ENCODE data around the gene DAAM1. TPM values are rescaled to one million over a fixed set of nuclear protein-coding genes. Genes with fewer than 3 reads are reported as not detected.

DAAM1 gene
- total RNA-seq, 1 donor from 2014 or later: 34.2 TPM

DNA sequence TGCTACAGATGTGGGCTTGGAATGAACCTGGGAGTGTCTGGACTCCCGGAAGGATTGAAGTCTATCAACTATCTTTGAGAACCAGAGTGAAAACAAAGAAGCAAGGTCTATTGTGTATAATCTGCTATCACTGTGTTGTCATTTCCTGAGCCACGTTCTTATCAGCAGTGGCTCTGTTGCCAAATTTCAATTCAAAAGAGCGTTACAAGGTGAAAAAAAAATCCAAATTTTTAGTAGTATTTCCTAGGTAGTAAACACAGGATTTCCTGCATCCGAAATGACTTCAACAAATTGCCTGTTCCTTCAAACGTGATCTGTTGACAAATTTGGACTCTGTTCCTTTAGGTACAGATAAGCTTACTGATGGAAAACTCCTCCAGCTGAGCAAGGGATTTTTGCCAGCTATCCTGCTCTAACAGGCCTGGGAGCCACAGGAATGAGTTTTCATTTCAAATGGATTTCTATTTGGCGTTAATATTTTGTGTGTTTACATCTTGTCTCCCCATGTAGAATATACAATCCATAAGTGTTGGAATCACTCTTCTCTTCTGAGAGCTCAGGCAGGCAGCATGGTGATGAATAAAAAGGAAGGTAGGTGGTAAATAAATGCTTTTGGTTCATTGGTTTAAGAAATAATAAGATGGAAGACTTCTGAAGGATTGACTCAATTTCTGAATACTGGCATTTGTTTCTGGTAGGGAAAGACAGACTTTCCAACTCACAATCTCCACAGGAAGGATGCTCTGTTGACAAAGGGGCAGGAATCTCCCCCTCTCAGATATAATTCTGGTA is 218.2 kb downstream of the DAAM1 start:
- peak; percentile 80 for DNase-seq (ENCODE audit: extremely low read depth, low read depth, low spot score)

DNA sequence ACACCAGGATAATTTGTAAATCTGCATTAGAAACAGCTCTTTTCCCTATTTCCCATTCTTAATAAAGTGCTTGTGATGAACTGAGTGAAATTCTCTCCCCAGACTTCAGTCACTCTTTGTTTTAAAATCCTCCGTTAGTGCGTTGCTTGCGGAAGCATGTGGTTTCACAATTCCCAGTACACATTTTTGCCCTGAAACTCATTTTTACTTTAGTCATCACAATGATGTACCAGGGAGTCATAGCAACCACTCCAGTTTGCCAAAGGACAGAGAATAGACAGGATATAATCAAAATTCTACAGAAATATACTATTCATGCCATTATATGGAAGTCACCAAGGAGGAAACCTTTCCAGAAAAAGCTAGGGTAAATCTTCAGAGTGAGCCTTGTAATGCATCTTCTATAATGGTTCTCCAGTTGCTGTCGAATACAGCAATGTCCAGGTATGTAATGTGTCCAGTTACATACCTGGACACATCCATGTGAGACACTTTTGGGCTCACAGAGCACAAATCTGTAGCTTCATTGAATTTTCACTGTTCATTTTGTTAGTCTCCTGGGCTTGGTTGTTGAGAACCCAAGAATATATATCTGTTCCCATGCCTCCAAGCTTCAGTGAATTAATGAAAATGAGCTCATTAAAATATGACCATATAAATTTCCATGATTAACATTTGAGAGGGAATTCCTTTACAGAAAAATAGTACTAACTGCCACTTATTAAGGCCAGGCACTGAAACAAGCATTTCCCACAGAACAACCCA is 219.0 kb downstream of the DAAM1 start:
- peak; percentile 72 for DNase-seq (ENCODE audit: extremely low read depth, low read depth, low spot score)

DNA sequence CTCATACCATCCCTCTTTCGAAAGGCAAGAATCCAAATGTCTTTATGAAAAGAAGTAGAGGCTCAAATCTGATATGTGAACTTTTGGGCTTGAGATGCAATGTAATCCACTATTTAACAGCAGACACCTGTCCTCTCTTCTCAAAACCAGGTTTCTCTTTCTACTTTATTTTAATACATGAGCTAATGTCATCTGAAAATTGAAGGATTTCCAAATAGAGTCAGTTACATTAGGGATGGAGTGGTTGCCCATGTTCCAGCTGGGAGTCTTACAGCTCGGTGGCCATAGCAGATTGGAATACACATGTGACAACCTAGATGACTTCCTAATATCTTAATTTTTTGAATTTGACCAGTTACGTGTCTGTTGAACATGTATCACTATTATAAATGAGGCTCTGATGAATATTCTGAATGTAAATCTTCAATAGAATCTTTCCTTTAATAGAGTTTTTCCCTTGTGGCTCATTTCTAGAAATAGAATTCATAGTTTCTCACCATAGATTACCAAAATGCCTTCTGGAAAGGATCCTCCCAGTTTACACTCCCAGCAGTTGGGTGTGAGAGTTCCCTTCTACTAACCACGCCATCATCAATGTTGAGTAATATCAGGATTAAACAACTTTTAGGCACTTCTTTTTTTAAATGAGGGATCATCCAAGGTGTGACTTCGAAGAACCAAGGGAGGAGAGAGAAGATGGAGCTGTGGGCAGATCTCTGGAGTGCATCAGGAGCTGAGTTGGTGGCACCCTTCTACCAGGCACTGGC is 227.6 kb downstream of the DAAM1 start:
- no peak for DNase-seq (ENCODE audit: extremely low read depth, low read depth, low spot score)

DNA sequence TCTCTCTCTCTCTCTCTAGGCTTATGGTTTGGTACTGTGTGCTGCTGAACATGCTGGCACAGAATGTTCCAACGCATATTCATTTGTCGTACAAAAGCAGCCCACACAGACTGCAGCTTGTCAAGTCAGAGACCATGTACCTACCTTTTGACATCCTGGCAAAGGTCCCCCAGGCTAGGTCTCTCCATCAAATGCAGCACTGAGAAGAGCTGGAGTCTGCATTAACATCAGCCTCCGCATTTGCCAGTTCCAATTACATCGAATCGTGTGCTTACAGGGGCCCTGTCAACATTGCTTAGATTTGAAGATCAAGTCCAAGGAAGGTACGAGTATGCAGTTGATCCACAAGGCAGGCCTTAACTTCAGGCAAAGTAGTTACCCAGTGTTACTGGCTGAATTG is 228.8 kb downstream of the DAAM1 start:
- DNase-seq (ENCODE audit: extremely low read depth, low read depth, low spot score): no peak

DNA sequence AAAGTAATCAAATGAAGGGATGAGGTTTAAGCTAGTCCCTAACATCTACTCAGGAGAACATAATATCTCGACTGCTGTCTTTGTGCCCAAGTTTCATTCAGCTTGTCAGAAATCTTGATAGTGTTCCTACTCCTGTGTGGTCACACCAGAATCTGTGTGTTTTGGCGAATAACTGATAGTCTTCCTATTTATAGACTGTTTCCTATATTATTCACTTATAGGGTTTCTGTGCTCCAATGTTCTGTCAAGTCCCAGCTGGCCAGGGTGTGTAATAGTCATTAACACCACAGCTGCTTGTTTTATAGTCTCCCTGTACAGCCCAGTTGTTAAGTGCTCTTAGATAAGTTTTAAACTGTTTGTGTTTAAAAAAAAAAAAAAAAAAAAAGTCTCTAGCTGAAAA is 230.8 kb downstream of the DAAM1 start:
- DNase-seq (ENCODE audit: extremely low read depth, low read depth, low spot score): no peak
